Amniotic stem cell (primary cell): Measurements from ENCODE around the gene PRR3.

ENCODE experiments used
- DNase-seq: peaks from one replicate; lab custom pipeline; 2025; lab: John Stamatoyannopoulos, UW

The PRR3 gene

DNA sequence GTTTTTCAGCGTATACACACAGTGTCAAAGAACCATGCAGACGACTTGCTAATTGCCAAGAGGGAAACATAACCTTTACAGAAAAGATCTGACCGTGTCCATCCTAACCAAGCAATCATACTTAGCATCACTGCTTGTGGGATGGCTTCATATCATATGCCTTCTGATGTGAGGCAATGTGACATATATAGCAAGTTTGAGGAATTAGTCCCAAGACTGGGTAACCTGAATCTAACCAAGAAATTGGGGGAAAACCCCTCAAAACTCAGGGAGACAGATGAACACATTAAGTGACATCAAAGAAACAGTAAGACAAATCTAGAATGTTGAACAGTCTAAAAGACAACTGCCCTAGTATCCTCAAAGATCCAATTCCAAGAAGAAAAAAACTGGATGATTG, 19.2 kb upstream of the PRR3 start:
- DNase-seq = no peak

DNA sequence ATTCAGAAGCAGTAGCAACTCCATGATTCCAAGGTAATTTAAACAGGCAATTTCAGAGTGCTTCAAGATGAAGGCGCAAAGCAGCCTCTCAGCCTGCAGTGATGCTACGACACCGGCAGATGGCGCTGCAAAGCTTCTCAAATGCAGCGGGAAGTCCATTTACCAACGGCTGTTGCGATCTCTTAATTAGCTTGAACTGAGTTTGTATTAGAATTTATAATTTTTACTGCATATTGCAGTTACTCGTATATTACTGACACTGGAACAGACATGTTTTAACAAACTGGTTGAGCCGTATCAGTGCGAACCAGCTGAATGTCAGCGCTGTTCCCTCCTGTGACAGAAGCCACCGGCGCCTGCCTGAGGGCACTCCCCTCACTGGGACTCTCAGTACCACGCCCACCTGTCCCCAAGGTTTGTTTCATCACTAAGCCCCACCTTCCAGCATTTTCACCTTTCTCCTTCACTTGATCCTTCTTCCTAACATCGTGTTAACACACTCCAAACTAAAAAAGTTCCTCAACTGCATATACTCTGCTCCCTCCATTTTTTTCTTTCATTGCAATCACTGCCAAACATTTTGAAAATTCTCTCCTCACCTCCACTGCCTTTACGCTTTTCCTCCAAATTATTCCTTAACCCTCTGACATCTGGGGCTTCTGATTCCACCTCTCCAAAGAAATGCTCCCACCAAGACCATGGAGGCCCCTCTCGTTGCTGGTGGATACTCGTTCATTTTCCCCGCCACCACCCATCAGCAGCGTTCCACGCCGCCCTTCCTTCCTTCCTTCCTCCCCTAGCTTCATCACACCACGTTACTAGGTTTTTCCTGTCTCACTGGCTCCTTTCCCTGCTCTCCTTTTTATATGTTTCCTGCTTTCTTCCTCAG, 15.3 kb upstream of the PRR3 start:
- peak; percentile 35 for DNase-seq

DNA sequence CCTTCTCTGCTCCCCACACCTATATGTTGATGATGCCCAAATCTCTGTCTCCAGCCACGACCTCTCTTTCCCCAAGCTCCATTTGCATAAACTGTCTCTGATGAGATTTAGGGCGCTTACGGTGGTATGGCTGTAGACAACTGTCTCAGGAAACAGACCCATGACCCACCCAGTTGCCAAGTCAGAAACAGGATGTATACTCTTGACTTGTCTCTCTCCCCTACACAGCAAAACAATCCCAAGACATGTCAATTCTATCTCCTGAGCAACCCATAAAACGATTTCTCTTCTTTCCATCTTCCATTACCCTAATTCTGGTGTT, 14.7 kb upstream of the PRR3 start:
- no peak for DNase-seq

DNA sequence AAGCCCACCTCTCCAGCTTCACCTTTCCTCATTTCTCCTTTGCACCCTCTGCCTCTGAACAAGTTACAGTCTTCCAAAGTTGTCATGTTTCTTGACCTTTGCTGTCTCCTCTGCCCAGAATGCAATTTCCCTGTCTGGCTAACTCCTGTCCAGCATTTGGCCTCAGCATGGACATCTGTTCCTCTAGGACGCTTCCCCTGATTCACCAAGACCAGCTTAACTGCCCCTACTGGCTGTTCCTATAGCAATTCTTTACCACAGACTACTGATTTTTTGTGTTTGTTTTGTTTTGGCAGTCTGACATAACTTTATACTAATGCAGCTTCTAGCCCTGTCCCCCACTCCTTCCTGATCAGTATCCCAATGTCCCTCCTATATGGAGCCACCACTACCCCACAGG, 14.2 kb upstream of the PRR3 start:
- DNase-seq = no peak

DNA sequence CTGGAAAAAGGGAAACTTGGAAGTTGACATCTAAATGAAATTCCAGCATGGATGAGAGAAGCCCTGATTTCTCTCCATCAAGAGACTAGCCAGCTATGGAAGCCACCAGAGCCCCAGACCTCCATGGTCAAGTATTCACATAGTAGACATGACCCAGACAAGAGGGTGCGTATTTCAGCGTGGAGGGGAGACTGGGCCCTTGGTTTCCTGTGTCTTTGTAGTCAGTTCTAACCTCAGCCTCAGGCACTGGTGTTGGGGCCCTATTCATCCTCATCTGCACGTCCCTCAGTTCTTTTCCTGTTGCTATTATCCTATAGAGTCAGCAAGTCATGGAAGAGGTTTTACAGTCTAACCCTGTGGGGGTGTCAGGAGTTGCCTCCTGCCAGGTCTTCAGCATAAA, 13.3 kb upstream of the PRR3 start:
- DNase-seq = no peak

DNA sequence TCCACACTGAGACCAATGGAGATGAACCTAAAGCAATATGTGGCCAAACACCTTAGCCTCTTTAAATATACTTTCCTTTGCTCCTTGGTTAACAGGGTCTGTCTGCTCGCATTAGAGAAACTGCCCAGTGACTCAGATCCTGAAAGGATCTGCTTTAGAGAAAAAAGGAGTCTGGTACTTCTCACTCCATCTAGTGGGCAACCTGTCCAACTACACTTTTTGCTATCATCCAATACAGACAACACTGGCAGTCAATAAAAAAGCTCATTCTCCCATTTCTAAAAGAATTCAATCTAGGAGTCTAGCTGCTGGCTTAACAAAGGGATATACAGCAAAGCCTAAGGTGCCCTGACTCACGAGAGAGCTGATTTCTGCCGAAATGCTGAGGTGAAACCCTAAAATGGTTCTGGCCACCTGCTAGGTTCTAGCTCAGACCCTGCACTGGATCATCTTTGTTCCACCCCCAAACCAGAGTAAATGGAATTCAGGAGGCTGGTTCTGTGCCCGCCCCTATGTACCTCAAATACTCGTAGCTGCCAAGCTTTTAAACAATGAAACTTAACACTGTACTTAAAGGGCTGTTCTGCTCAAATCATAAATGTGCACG, 12.3 kb upstream of the PRR3 start:
- DNase-seq = peak; percentile 67

DNA sequence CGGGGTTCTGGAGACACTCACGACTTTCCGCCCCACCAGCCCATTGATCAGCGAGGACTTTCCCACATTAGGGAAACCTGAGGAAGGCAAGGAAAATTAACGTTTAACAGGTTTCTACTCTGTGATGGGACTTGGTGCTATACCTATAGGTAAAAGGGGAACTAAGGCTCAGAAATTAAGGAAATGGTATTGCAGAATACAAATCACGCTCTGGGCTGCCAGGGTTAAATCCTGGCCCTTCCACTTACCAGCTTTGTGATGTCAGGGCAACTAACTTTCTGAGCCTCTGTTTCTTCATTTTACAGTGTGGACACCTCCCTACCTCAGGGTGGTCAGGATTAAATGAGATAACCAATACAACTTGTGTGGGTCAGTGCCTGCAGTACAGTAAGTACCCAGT, 9.6 kb upstream of the PRR3 start:
- DNase-seq = no peak

DNA sequence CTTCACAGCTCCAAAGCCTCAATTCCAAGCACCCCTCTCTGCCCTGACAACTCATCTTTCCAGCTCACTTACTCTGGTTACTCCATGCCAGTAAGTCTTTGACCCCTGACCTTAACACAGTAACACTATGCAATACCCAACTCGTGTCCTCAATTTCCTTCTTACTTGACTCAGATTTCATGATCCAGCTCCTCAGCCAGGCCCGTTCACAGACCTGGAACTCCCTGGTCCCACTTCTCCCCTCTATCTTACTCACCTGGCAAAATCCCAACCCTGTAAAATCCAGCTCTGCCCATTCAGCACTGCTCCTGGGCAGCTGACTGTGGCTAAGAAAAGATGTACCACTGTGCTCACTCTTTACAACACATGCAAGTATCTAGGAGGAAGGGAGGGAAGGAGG, 8.7 kb upstream of the PRR3 start:
- DNase-seq = no peak

DNA sequence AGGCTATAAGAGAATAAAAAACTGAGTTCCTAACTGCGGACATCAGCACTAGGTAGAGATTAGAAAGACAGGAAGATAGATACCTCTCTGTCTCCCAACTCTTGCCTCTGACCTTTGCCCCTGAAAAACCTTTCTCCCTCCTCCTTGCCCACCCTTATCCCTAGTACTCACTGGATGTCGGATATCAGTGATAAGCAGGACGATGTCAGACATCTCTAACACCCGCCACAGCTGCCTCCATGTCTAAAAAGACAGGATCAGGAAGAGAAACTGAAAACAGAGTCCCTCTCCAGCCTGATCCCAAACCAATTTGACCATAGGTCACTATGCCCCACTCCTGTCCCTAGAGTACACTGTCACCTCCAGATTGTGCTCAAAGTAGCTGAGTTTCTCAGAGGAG, 2.7 kb upstream of the PRR3 start:
- DNase-seq = no peak

DNA sequence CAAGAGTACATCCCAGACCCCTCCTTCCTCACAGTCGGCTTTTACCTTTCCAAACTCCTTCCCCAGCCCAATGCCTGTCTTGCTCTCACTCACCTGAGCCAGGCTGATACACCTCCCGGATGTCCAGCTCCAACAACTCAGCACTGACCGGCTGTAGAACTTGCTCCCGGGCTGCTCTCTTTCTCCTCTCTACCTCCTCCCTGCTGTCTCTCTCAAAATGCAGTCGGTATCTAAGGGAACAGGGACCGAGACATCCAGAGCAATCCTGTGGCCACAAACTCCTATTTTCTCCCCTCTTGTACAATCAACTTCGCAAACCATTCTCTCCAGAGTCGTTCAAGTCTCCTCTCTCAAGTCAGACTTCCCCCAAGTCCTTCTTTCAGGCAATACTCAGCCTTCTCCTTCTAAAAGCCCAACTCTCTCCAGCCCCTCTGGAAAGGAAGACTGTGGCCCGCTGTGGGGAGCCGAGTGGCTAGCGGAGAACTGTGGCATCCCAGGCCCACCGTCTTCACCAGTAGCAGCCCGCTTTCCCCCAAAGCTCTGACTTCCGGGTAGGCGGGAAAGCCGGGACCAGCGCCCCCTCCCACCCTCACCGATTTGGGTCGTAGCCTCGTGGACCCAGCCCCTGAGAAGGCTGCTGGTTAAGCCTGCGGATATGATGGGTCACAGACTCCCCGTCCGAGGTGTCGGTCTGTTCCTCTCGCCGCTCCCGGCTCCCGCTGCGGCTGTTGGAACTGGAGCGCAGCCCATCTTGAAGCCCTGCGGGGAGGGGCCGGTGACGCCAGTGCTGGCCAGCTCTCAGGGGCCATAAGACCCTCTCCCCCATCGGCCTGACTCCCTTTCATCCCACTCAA, 1.9 kb upstream of the PRR3 start:
- DNase-seq = no peak

DNA sequence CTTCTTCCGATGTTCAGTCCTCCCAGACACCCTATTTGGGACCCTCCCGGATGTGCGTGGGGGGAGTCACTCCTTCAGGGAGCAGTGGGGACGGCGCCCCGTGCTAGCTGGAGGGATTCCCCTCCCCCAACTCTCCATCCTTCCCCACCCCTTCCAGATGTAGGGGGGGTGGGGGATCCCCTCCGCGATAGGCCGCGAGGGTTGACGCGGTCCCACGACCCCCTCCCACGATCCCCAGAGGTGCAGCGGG, 1.4 kb upstream of the PRR3 start:
- DNase-seq = no peak

DNA sequence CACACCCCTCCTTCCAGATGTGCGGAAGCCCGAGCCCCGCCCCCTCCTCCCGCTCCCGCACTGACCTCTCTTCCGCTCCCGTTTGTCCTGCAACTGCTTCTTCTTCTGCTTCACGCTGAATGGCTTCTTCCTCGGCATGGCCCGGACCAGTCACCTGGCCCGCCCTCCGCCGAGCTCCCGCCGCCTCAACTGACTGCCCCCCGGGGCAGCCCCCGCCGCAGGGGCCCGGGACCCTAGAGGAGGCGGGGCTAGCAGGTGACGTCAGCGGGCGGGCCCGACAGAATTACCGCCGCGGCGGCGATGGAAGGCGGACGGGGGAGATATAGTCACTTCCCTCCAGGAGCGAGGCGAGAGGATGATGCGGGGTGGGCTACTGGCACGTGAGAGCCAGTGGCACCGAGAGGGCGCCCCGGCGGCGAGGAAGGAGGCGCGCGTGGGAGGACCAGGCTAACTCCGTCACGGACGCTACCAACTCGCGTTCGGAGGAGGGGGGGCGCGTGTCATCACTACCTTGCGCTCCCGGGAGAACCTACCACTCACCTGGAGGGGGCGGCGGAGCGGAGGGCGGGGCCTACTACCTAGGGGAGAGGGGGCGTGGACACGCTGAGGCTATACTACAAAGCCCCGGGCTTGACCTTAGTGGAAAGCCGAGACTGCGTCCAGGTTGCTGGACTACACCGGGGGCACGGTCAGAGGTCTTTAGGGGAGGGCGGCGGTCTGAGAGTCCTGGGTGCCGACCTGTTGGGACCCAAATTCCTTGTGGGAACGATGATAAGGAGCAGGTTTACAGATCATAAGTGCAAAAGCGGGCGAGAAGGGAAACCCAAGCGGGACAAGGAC, 809 bp upstream of the PRR3 start, which contains the start of gene GNL1:
TSS of gene GNL1 (minus strand) at position 424 of the 840 bp plus-strand sequence. CDS start at position 138, 286 bp downstream.
- peak; percentile 45 for DNase-seq

DNA sequence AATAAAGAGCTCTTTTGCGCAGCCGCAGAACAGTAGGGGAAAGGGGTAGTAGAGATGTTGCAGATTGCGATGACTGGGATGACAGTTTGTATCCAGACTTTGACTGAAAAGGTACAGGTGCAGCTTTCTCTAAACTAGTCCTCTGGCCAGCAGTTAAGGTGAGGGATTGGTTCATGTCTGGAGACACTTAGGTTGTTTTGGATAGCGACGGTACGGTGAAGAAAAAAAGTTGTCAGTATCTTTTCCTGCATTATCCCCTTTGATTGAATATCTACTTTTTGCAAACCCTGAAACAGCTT, 537 bp downstream of the PRR3 start:
- peak; percentile 13 for DNase-seq

DNA sequence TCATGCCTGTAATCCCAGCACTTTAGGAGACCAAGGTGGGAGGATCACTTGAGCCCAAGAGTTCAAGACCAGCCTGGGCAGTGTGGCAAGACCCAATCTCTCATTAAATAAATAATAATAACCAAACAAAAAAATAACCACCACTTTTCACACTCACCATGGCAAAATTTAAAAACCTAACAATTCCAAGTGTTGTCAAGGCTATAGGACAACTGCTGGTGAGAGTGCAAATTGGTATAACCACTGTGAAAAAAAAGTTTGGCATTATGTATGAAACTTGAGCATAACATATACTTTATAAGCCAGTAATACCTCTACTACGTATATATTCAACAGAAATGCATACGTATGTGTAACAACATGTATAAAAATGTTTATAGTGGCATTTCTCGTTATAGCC, 3.8 kb downstream of the PRR3 start:
- no peak for DNase-seq

DNA sequence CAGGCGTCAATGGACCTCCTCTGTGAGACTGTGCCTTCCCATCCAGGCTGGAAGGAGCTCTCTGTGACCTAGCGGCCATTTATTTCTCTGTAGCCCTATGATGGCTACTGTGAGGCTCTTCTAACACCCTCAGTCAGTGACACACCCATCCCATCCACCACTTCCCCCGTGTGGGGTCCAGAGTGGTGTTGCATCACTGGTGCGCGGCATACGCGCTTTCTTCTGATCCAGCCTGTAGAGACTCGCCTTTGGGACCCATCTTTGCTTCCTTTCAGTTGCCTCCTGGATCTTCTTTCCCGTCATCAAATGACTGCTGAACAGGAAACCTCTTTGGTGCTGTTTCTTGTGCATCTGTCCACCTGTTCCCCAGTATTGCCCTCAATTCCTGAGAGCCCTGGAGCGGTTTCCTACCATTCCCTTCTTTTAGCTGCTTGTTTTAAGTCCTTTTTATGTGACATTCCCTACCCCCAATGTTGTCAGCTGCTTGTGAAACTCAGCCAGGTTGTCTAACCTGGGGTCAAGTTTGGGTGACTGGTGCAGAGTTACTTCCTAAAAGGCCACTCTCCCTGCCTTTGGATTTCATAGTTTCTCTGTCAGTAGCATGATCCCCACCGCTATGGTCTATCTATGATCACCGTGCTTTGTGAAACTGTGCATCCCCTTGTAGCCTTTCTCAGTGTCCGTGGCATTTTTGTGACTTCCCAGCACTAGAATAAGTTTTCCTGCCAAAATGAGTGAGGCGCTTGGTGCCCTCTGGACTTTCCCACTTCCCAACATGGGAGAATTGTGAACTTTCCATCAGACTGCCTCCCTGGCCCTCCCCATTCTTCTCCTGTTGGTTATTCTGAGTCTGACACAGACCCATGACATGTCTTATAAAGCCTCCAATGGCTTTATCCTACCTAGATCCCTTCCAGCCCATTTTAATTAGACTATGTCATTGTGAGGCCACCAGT, 5.7 kb downstream of the PRR3 start:
- DNase-seq = no peak

DNA sequence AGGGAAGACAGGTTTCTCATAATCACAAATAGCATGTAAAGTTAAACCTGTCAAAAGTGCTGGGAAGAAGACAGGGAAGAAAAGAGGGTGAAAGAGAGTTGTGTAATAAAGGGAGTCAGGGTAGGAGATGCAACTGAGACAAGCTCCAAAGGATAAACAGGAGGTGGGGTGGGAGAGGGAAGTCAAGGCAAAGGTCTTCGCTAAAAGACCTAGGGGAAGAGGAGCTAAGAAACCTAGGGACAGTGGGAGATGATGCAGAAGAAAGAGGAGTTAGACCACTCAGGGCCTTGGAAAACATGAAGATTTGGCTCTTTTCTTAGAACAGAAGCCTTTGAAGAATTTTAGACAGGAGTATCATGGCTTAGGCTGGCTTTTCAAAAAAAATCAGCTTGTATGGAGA, 7.0 kb downstream of the PRR3 start:
- DNase-seq = no peak

DNA sequence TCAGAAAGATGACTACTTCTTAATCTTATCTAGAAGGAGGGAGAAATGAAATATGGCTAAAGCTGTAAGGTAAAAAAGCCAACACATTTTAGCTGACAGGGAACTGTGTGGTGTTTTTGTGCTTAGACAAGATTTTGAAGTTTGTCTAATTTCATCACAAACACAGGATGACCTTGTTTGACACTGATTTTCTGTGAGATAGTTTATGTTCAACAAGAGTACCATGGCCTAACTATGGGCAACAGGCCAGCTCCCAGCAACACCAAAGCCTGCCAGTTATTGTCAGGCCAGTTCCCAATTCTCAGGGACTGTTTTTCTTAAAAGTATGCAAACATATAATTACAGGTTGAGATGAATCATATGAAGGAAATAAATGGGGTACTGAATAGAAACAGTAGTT, 8.7 kb downstream of the PRR3 start:
- no peak for DNase-seq

DNA sequence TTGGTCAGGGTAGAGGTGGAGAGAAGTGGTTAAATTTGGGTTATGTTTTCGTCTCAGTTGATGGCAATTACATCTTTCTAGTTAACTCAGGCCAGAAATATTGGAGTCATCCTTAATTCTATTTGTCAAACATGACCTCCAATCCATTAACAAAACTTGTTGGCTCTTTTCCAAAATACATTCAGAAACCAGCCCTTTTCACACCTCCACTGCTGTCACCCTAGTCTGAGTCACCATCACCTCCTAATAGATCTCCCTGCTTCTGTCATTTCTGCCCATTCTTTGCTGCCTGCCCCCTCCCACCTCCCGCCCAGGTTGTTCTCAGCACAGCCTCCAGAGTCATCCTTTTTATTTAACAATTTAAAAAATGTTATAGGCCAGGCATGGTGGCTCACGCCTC, 11.2 kb downstream of the PRR3 start:
- DNase-seq = no peak

DNA sequence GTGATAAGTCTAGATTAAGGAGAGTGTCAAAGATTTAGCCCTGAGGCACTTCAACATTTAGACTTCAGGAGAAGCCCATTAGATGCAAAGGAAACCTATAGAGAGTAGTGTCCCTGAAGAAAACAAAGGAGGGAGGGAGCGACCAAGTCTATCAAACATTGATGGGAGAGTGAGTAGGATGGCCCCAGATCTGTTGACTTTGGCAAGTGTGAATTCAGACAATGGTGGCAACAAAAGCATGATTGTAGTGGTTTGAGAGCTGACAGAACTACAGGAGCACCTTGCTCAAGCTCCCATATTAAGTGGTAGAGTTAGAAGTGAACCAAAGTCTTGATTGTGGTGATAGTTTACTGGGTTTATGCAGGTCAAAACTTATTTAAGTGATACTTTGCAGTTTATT, 13.2 kb downstream of the PRR3 start:
- DNase-seq = no peak

DNA sequence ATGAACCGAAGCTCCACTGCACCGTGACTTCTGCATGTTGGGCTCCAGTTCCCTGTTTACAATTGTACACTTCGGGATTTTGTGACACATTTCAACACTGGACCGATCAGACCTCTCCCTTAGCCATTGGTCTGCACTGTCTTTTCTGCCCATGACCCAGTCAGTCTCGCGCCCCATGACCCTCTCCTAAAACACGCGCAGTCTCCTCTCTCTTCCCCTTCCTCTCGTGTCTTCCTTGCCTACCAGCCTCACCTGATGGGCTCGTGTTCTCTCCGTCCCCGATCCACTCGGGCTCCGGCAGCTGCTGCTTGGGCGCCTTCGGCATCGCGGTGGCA, 13.6 kb downstream of the PRR3 start:
- no peak for DNase-seq

DNA sequence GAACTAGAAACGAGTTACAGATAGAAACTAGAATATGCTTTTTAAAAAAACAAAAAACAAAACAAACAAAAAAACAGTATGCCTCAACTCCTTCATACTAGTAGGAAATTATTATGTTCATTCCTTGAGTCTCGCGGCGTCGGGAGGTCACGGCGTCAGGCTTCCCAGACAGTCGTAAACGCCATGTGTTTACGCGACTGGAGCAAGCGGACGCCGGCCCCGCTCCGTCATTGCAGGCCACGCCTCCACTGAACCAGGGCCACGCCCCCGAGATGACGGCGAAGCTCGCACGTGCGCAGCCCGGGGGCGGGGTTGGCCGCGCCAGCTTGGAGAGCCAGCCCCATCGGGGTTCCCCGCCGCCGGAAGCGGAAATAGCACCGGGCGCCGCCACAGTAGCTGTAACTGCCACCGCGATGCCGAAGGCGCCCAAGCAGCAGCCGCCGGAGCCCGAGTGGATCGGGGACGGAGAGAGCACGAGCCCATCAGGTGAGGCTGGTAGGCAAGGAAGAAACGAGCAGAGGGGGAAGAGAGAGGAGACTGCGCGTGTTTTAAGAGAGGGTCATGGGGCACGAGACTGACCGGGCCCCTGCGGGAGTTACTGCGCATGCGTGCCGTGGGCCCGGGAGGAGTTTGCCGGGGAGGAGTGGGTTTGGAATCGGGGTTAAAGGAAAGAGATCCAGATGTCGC, 14.1 kb downstream of the PRR3 start, which contains the start of gene ABCF1:
TSS of gene ABCF1 (plus strand) at position 368 of the 687 bp plus-strand sequence. CDS start at position 414, 46 bp downstream.
- DNase-seq = peak; percentile 91
